Mesothelial cell of epicardium (in vitro differentiated cells): Measurements from ENCODE around the gene SLCO3A1. TPM values are rescaled to one million over a fixed set of nuclear protein-coding genes. Genes with fewer than 3 reads are reported as not detected.

Source experiments
- DNase-seq, 2 experiments: peaks; one replicate each; pipeline ENCODE4 v3.0.0; 2021; ENCODE audit warnings: low spot score in 2 of 2; ENCODE audit not compliant: unreplicated experiment in 2 of 2
- H3K27ac Mint-ChIP-seq: 2 replicates; pipeline ENCODE4 v1.8.0; 2021; ENCODE audit warnings: mixed read lengths
- H3K27me3 Mint-ChIP-seq: 2 replicates; pipeline ENCODE4 v1.8.0; 2021; ENCODE audit warnings: low read depth, mixed read lengths
- H3K36me3 Mint-ChIP-seq: 2 replicates; pipeline ENCODE4 v1.8.0; 2021; ENCODE audit warnings: mixed read lengths
- H3K4me1 Mint-ChIP-seq: 2 replicates; pipeline ENCODE4 v1.8.0; 2021; ENCODE audit warnings: mixed read lengths
- H3K4me3 Mint-ChIP-seq: 2 replicates; pipeline ENCODE4 v1.8.0; 2021; ENCODE audit warnings: mild to moderate bottlenecking, moderate library complexity, mixed read lengths
- H3K9me3 Mint-ChIP-seq: 2 replicates; pipeline ENCODE4 v1.8.0; 2021; ENCODE audit warnings: mixed read lengths
- CTCF ChIP-seq: fragments of 200-600 bp; sonication (generic); IDR thresholded peaks from one replicate; pipeline ENCODE4 v1.5.0; 2021; ENCODE audit warnings: antibody characterized with exemption; ENCODE audit not compliant: unreplicated experiment
- total RNA-seq: library from RNA; stranded (reverse); gene quantifications from 3 replicates; pipeline ENCODE4 v1.2.1, GENCODE V29; 2021

SLCO3A1 gene
- total RNA-seq, 1 donor from 2014 or later: 1.9 TPM

GRCh38 chr15:92161039-92161670 lies 307.6 kb downstream of the SLCO3A1 start:
- H3K9me3 Mint-ChIP-seq: no peaks in the 10 kb centered on the region
- H3K4me1 Mint-ChIP-seq: peaks cover 46% of the 10 kb centered on the region
- peaks cover 11% of the 10 kb centered on the region for H3K27me3 Mint-ChIP-seq
- no peak overlapping the region for H3K27ac Mint-ChIP-seq
- no peak overlapping the region for H3K4me3 Mint-ChIP-seq
- DNase-seq: no peak
- no peak for TF ChIP-seq CTCF
- no peaks in the 10 kb centered on the region for H3K36me3 Mint-ChIP-seq

- Mint-ChIP-seq H3K36me3 (no peaks in the 10 kb centered on the region), H3K9me3 (no peaks in the 10 kb centered on the region), H3K27me3 (peaks cover 8% of the 10 kb centered on the region), H3K4me1 (peaks cover 53% of the 10 kb centered on the region), H3K4me3 (no peak overlapping the region), H3K27ac (no peak overlapping the region)
- TF ChIP-seq CTCF: no peak
- DNase-seq: no peak
These were observed 309.1 kb downstream of the SLCO3A1 start for GRCh38 chr15:92162657-92163056.

- no peak for DNase-seq
- Mint-ChIP-seq H3K4me1 (peaks cover 43% of the 10 kb centered on the region), H3K27ac (peak overlapping the region; percentile 49), H3K36me3 (no peaks in the 10 kb centered on the region), H3K27me3 (peaks cover 2% of the 10 kb centered on the region), H3K4me3 (no peak overlapping the region), H3K9me3 (no peaks in the 10 kb centered on the region)
- TF ChIP-seq CTCF: no peak
These were observed 310.1 kb downstream of the SLCO3A1 start for GRCh38 chr15:92163641-92164040.

GRCh38 chr15:92164327-92165000 lies 311.0 kb downstream of the SLCO3A1 start:
- Mint-ChIP-seq H3K27ac (peak overlapping the region; percentile 49), H3K36me3 (no peaks in the 10 kb centered on the region), H3K4me1 (peaks cover 40% of the 10 kb centered on the region), H3K9me3 (no peaks in the 10 kb centered on the region), H3K4me3 (no peak overlapping the region), H3K27me3 (no peaks in the 10 kb centered on the region)
- no peak for TF ChIP-seq CTCF
- DNase-seq: no peak

GRCh38 chr15:92165001-92165346 lies 311.5 kb downstream of the SLCO3A1 start:
- no peak for DNase-seq
- Mint-ChIP-seq H3K4me1 (peaks cover 35% of the 10 kb centered on the region), H3K9me3 (no peaks in the 10 kb centered on the region), H3K36me3 (no peaks in the 10 kb centered on the region), H3K27ac (peak overlapping the region; percentile 49), H3K4me3 (no peak overlapping the region), H3K27me3 (no peaks in the 10 kb centered on the region)
- TF ChIP-seq CTCF: no peak
